T-helper 2 cell treated with Interferon-gamma antibody and Interleukin-4, amounts not matched to agents 100 ng/mL and 5 ng/mL, for 36 hours (primary cell): ENCODE results near the gene PIAS1. TPM values are rescaled to one million over a fixed set of nuclear protein-coding genes. Genes with fewer than 3 reads are reported as not detected.
"Not testable (repeated sequence)": the region's sequence is repeated elsewhere in the genome, so short reads cannot be mapped to it uniquely, and the experiment has no call there.

Experiments
- intact Hi-C: fragments of 100-400 bp; cut with micrococcal nuclease; formaldehyde crosslinking; loops from one replicate; pipeline ENCODE4 v1.15.1; 2023
- total RNA-seq: library from RNA; stranded (reverse); gene quantifications from 2 replicates; pipeline ENCODE4 v1.2.3, GENCODE V29; 2022

The PIAS1 gene
- total RNA-seq, 1 donor from 2014 or later: 42.9 TPM

GRCh38 chr15:68113751-68114150, 59.6 kb downstream of the PIAS1 start:
- intact Hi-C loops: loop anchor here (5.0 kb wide), 1 partner anchor 56 kb away; no protein-coding TSS in a partner anchor

- intact Hi-C loops: loop anchor here (5.0 kb wide), 1 partner anchor 57 kb away; no protein-coding TSS in a partner anchor
These were observed 60.2 kb downstream of the PIAS1 start for GRCh38 chr15:68114356-68114755.

GRCh38 chr15:68114840-68115239, 60.7 kb downstream of the PIAS1 start:
- intact Hi-C loops: loop anchor here (5.0 kb wide), 1 partner anchor 58 kb away; no protein-coding TSS in a partner anchor

- intact Hi-C loops: no loop called here
These were observed 70.6 kb downstream of the PIAS1 start for GRCh38 chr15:68124700-68125099.

- intact Hi-C loops: no loop called here
These were observed 72.3 kb downstream of the PIAS1 start for GRCh38 chr15:68126396-68126795.

- intact Hi-C loops: no loop called here
These were observed 75.0 kb downstream of the PIAS1 start for GRCh38 chr15:68129072-68129471.

- intact Hi-C loops: no loop called here
These were observed 76.7 kb downstream of the PIAS1 start for GRCh38 chr15:68130851-68131250.

GRCh38 chr15:68137096-68137495, 83.0 kb downstream of the PIAS1 start:
- intact Hi-C loops: no loop called here

- intact Hi-C loops: no loop called here
These were observed 89.0 kb downstream of the PIAS1 start for GRCh38 chr15:68143129-68143528.

GRCh38 chr15:68143785-68144184, 89.7 kb downstream of the PIAS1 start:
- intact Hi-C loops: no loop called here

GRCh38 chr15:68145706-68146105, 91.6 kb downstream of the PIAS1 start:
- intact Hi-C loops: no loop called here

- intact Hi-C loops: no loop called here
These were observed 93.9 kb downstream of the PIAS1 start for GRCh38 chr15:68148039-68148438.

GRCh38 chr15:68149059-68149458, 94.9 kb downstream of the PIAS1 start:
- intact Hi-C loops: no loop called here

GRCh38 chr15:68150187-68150586, 96.1 kb downstream of the PIAS1 start:
- intact Hi-C loops: no loop called here

GRCh38 chr15:68151277-68151676, 97.2 kb downstream of the PIAS1 start:
- intact Hi-C loops: no loop called here

GRCh38 chr15:68152342-68152741, 98.2 kb downstream of the PIAS1 start:
- intact Hi-C loops: no loop called here

GRCh38 chr15:68154923-68155559, 100.9 kb downstream of the PIAS1 start:
- intact Hi-C loops: loop anchor here (1.0 kb wide), 1 partner anchor 292 kb away; no protein-coding TSS in a partner anchor

GRCh38 chr15:68157074-68157473, 103.0 kb downstream of the PIAS1 start:
- intact Hi-C loops: no loop called here

- intact Hi-C loops: no loop called here
These were observed 104.0 kb downstream of the PIAS1 start for GRCh38 chr15:68158046-68158628.

GRCh38 chr15:68163191-68163590, 109.1 kb downstream of the PIAS1 start:
- intact Hi-C loops: no loop called here

GRCh38 chr15:68166847-68167246, 112.7 kb downstream of the PIAS1 start:
- intact Hi-C loops: no loop called here

- intact Hi-C loops: not testable (repeated sequence)
These were observed 117.9 kb downstream of the PIAS1 start for GRCh38 chr15:68172037-68172436.

- intact Hi-C loops: no loop called here
These were observed 119.0 kb downstream of the PIAS1 start for GRCh38 chr15:68173119-68173518.
